ENCODE data around the gene ATRIP.

DNA sequence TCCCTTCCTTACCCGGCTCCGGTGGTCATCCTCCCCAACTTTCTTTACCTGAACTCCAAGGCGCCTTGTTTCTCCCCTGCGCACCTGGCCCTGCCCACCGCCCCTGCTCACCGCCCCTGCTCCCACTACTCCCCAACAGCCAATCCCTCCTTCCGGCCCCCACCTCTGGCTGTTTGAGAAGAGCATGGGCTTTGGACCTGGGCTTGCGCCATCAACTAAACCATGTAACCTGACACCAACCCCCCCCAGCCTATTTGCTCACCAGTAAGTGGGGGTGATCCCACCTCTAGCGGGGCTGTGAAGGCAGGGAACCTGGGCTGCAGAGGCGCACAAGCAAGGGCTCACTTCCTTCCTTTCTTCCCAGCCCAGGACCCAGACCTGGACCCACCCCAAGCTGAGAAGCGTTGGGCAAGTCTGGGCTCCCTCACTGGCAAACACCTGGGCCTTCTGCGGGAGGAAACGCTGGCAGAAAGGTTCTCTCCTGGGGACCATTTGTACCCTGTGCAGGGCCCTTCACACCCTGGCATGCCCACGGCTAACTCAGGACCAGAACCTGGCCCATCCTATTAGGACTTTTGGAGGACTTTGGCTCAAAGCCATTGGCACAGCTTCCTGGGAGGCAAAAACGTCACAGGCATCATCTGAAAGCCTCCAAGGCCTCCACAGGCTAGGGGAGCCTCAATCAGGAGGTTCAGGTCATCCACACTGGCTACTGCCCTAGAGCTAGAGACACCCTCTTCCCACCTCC lies 16.4 kb upstream of the ATRIP start, which contains the start of gene PLXNB1:
- TF ChIP-seq, protein P1, sequence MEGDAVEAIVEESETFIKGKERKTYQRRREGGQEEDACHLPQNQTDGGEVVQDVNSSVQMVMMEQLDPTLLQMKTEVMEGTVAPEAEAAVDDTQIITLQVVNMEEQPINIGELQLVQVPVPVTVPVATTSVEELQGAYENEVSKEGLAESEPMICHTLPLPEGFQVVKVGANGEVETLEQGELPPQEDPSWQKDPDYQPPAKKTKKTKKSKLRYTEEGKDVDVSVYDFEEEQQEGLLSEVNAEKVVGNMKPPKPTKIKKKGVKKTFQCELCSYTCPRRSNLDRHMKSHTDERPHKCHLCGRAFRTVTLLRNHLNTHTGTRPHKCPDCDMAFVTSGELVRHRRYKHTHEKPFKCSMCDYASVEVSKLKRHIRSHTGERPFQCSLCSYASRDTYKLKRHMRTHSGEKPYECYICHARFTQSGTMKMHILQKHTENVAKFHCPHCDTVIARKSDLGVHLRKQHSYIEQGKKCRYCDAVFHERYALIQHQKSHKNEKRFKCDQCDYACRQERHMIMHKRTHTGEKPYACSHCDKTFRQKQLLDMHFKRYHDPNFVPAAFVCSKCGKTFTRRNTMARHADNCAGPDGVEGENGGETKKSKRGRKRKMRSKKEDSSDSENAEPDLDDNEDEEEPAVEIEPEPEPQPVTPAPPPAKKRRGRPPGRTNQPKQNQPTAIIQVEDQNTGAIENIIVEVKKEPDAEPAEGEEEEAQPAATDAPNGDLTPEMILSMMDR (IDR thresholded peaks at IDR 0.05; ENCODE audit: low read depth, low read length) = no peak
- no peak for TF ChIP-seq EZH2phosphoT487 (IDR thresholded peaks at IDR 0.05; ENCODE audit: low read depth)

Data from OCI-LY3 (cell line).